Measurements from ENCODE around the gene KAZN. TPM values are rescaled to one million over a fixed set of nuclear protein-coding genes. Genes with fewer than 3 reads are reported as not detected.

KAZN gene
- polyA plus RNA-seq, 2 of the 4 experiments (the other 2 are of a cell fraction): 1.3 to 1.9 TPM

DNA sequence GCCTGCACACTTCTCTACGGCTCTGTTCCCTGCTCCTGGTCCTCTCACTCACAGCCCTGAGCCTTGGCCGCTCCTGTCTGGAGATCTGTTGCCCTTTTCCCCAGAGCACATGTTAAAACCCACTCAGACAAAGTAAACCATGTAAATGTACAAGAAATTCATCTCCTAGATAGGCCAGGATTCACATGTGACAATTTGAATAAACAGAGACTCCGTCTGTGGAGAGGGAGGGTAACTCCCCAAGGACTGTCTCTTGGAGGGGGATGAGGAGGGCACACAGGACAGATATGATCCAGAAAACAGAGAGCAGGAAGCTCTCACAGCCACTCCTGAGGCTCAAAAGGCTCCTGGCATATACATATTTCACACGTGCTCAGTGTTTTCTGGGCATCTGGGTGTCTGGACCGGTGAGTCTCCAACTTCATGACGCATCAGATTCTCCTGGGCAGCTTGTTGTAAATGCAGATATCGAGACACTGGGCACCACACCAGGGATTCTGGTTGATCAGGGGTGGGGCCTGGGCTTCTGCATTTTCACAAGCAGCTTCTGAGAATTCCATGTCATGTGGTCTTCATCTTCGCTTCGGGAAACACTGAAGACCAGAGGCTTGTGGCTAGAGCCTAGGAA, 6.4 kb upstream of the KAZN start:
- POLR2A ChIA-PET: no interaction called here
- DNase-seq (ENCODE audit: low read depth in 1 of 2, low spot score in 1 of 2): no peak
- TF ChIP-seq EHF (CRISPR knock-in tag; IDR thresholded peaks at IDR 0.05) (no peak), FOXS1 (CRISPR knock-in tag; IDR thresholded peaks at IDR 0.05) (no peak), KDM1A (IDR thresholded peaks at IDR 0.05; ENCODE audit: low read depth) (no peak), MAFK (IDR thresholded peaks at IDR 0.05; ENCODE audit: partially characterized antibody) (no peak)
- TF ChIP-seq, protein P1, sequence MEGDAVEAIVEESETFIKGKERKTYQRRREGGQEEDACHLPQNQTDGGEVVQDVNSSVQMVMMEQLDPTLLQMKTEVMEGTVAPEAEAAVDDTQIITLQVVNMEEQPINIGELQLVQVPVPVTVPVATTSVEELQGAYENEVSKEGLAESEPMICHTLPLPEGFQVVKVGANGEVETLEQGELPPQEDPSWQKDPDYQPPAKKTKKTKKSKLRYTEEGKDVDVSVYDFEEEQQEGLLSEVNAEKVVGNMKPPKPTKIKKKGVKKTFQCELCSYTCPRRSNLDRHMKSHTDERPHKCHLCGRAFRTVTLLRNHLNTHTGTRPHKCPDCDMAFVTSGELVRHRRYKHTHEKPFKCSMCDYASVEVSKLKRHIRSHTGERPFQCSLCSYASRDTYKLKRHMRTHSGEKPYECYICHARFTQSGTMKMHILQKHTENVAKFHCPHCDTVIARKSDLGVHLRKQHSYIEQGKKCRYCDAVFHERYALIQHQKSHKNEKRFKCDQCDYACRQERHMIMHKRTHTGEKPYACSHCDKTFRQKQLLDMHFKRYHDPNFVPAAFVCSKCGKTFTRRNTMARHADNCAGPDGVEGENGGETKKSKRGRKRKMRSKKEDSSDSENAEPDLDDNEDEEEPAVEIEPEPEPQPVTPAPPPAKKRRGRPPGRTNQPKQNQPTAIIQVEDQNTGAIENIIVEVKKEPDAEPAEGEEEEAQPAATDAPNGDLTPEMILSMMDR (IDR thresholded peaks at IDR 0.05): no peak
- no peak overlapping the region for H3K27ac ChIP-seq
- H3K9me3 ChIP-seq: no peaks in the 10 kb centered on the region
- FAIRE-seq: no peak
- H3K4me2 ChIP-seq: no peak overlapping the region
- H3K4me1 ChIP-seq: no peaks in the 10 kb centered on the region
- no peak overlapping the region for H3K4me3 ChIP-seq
- ATAC-seq: no peak
- CTCF ChIA-PET: interaction anchor here (0.5 kb wide), 1 partner anchor 182 kb away, joined by 3 read pairs; no protein-coding TSS in a partner anchor
- 35% methylated on average over 9 of the region's 9 CpGs for WGBS (ENCODE audit: missing lambda C conversion rate)

GRCh38 chr1:14593302-14593701, 5.2 kb upstream of the KAZN start:
- Histone ChIP-seq H3K27ac (no peak overlapping the region), H3K4me3 (no peak overlapping the region), H3K4me1 (no peaks in the 10 kb centered on the region), H3K4me2 (no peak overlapping the region), H3K9me3 (no peaks in the 10 kb centered on the region)
- WGBS (ENCODE audit: missing lambda C conversion rate): 38% methylated on average over 4 of the region's 4 CpGs
- TF ChIP-seq HOXB13 (CRISPR knock-in tag; IDR thresholded peaks at IDR 0.05; ENCODE audit: low read depth): no peak
- no peak for TF ChIP-seq ESRRA (IDR thresholded peaks at IDR 0.05; ENCODE audit: borderline replicate concordance, low read length)
- TF ChIP-seq EP300 (IDR thresholded peaks at IDR 0.05): no peak
- no peak for TF ChIP-seq KDM1A (IDR thresholded peaks at IDR 0.05; ENCODE audit: low read depth)
- no peak for TF ChIP-seq TFCP2L1 (CRISPR knock-in tag; IDR thresholded peaks at IDR 0.05)
- TF ChIP-seq TP53 (CRISPR knock-in tag; IDR thresholded peaks at IDR 0.05): no peak
- no peak for TF ChIP-seq CBX2 (IDR thresholded peaks at IDR 0.05; ENCODE audit: borderline replicate concordance, low read depth)
- TF ChIP-seq, protein P2, sequence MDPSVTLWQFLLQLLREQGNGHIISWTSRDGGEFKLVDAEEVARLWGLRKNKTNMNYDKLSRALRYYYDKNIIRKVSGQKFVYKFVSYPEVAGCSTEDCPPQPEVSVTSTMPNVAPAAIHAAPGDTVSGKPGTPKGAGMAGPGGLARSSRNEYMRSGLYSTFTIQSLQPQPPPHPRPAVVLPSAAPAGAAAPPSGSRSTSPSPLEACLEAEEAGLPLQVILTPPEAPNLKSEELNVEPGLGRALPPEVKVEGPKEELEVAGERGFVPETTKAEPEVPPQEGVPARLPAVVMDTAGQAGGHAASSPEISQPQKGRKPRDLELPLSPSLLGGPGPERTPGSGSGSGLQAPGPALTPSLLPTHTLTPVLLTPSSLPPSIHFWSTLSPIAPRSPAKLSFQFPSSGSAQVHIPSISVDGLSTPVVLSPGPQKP (IDR thresholded peaks at IDR 0.05; ENCODE audit: low read depth, low read length): no peak
- TF ChIP-seq, protein P3, sequence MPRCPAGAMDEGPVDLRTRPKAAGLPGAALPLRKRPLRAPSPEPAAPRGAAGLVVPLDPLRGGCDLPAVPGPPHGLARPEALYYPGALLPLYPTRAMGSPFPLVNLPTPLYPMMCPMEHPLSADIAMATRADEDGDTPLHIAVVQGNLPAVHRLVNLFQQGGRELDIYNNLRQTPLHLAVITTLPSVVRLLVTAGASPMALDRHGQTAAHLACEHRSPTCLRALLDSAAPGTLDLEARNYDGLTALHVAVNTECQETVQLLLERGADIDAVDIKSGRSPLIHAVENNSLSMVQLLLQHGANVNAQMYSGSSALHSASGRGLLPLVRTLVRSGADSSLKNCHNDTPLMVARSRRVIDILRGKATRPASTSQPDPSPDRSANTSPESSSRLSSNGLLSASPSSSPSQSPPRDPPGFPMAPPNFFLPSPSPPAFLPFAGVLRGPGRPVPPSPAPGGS (IDR thresholded peaks at IDR 0.05): no peak
- TF ChIP-seq FOSB (CRISPR knock-in tag; IDR thresholded peaks at IDR 0.05): no peak
- TF ChIP-seq REST (IDR thresholded peaks at IDR 0.05): no peak
- no peak for TF ChIP-seq BHLHE40 (IDR thresholded peaks at IDR 0.05; ENCODE audit: low read depth, low read length)
- TF ChIP-seq PHF8 (IDR thresholded peaks at IDR 0.05; ENCODE audit: borderline replicate concordance, low read depth): no peak
- TF ChIP-seq, protein P1 (IDR thresholded peaks at IDR 0.05): no peak
- POLR2A ChIA-PET: no interaction called here
- CTCF ChIA-PET: interaction anchor here (0.6 kb wide), 1 partner anchor 18 kb away, joined by 3 read pairs; no protein-coding TSS in a partner anchor
- ATAC-seq: no peak
- no peak for FAIRE-seq
- no peak for DNase-seq (ENCODE audit: low read depth in 1 of 2, low spot score in 1 of 2)

Measured in A549 (cell line).